GM21723 (cell line): ENCODE results near the gene ARHGDIB.

Experiments used
- ATAC-seq: cut with Tn5 transposase; IDR thresholded peaks from one replicate; pipeline ENCODE4 v1.9.1; 2021; ENCODE audit warnings: mild to moderate bottlenecking, moderate library complexity; ENCODE audit not compliant: unreplicated experiment

The ARHGDIB gene

GRCh38 chr12:14934511-14934910 lies 26.9 kb downstream of the ARHGDIB start:
- no peak for ATAC-seq

- no peak for ATAC-seq
These were observed 29.4 kb downstream of the ARHGDIB start for GRCh38 chr12:14931791-14932560.

- no peak for ATAC-seq
These were observed 30.0 kb downstream of the ARHGDIB start for GRCh38 chr12:14931359-14931758.

GRCh38 chr12:14930299-14930698 lies 31.1 kb downstream of the ARHGDIB start:
- ATAC-seq = no peak

GRCh38 chr12:14928931-14929330 lies 32.5 kb downstream of the ARHGDIB start:
- no peak for ATAC-seq

GRCh38 chr12:14927267-14927666 lies 34.1 kb downstream of the ARHGDIB start:
- ATAC-seq = no peak

- ATAC-seq = no peak
These were observed 36.9 kb downstream of the ARHGDIB start for GRCh38 chr12:14924541-14924940.

GRCh38 chr12:14923944-14924343 lies 37.5 kb downstream of the ARHGDIB start:
- no peak for ATAC-seq

GRCh38 chr12:14921218-14921617 lies 40.2 kb downstream of the ARHGDIB start:
- ATAC-seq = no peak

- no peak for ATAC-seq
These were observed 40.8 kb downstream of the ARHGDIB start for GRCh38 chr12:14920475-14921126.

- no peak for ATAC-seq
These were observed 41.9 kb downstream of the ARHGDIB start for GRCh38 chr12:14919455-14919854.

GRCh38 chr12:14915736-14916135 lies 45.7 kb downstream of the ARHGDIB start:
- no peak for ATAC-seq

- ATAC-seq = no peak
These were observed 48.0 kb downstream of the ARHGDIB start for GRCh38 chr12:14913381-14913781.

- no peak for ATAC-seq
These were observed 50.3 kb downstream of the ARHGDIB start for GRCh38 chr12:14911131-14911530.

GRCh38 chr12:14910090-14910915 lies 51.1 kb downstream of the ARHGDIB start:
- no peak for ATAC-seq

- no peak for ATAC-seq
These were observed 53.4 kb downstream of the ARHGDIB start for GRCh38 chr12:14907953-14908352.

- no peak for ATAC-seq
These were observed 55.3 kb downstream of the ARHGDIB start for GRCh38 chr12:14906114-14906513.

- no peak for ATAC-seq
These were observed 56.0 kb downstream of the ARHGDIB start for GRCh38 chr12:14905269-14906004.

GRCh38 chr12:14904854-14905253 lies 56.5 kb downstream of the ARHGDIB start:
- no peak for ATAC-seq

- no peak for ATAC-seq
These were observed 57.9 kb downstream of the ARHGDIB start for GRCh38 chr12:14903386-14904098.
